ENCODE measurements around the gene JMJD4.

The JMJD4 gene

GRCh38 chr1:227685807-227686206 lies 49.3 kb downstream of the JMJD4 start:
- DNase-seq: no peak

All from hypothalamus (tissue), 51 donors.